CD8-positive, alpha-beta memory T cell (primary cell): ENCODE results near the gene NPHP4. TPM values are rescaled to one million over a fixed set of nuclear protein-coding genes. Genes with fewer than 3 reads are reported as not detected.

Experiments
- CTCF ChIA-PET: fragments of 350-600 bp; sonication (Branson Sonifier 250); formaldehyde crosslinking; loops from one replicate; lab custom pipeline; 2021; ENCODE audit warnings: antibody characterized with exemption; lab: Charles Lee
- POLR2A ChIA-PET: fragments of 350-600 bp; sonication (Branson Sonifier 250); formaldehyde crosslinking; loops from one replicate; lab custom pipeline; 2021; ENCODE audit warnings: antibody characterized with exemption; lab: Charles Lee
- DNase-seq, 5 donors: peaks; one replicate each; pipeline versions ENCODE4 v3.0.0 to v3.0.0-alpha.2; 2020 to 2022; ENCODE audit warnings: mixed read lengths in 1 of 5
- H3K27ac ChIP-seq: one replicate; pipeline ENCODE4 v1.7.0; 2013; ENCODE audit warnings: low read depth, mild to moderate bottlenecking, low read length, moderate library complexity
- H3K27me3 ChIP-seq: 2 replicates; pipeline ENCODE4 v1.7.0; 2013; ENCODE audit warnings: low read length, mild to moderate bottlenecking; ENCODE audit not compliant: insufficient read depth, poor library complexity, severe bottlenecking
- H3K36me3 ChIP-seq: 2 replicates; pipeline ENCODE4 v1.7.0; 2013; ENCODE audit warnings: mild to moderate bottlenecking, low read length, moderate library complexity; ENCODE audit not compliant: insufficient read depth
- H3K4me1 ChIP-seq: 2 replicates; pipeline ENCODE4 v1.7.0; 2013; ENCODE audit warnings: mild to moderate bottlenecking, low read length, moderate library complexity; ENCODE audit not compliant: insufficient read depth
- H3K4me3 ChIP-seq: 2 replicates; pipeline ENCODE4 v1.7.0; 2013; ENCODE audit warnings: mild to moderate bottlenecking, low read length
- H3K9me3 ChIP-seq: 2 replicates; pipeline ENCODE4 v1.7.0; 2013; ENCODE audit warnings: mild to moderate bottlenecking, low read length
- H3K27ac Mint-ChIP-seq, 8 donors: one replicate each; pipeline ENCODE4 v1.8.0; 2020 to 2021; ENCODE audit warnings: mixed read lengths in 8 of 8, mild to moderate bottlenecking in 6 of 8, inconsistent platforms in 3 of 8, moderate library complexity in 3 of 8
- H3K27me3 Mint-ChIP-seq, 2 donors: one replicate each; pipeline ENCODE4 v1.8.0; 2020 to 2021; ENCODE audit warnings: mixed read lengths in 2 of 2, mild to moderate bottlenecking in 1 of 2, moderate library complexity in 1 of 2
- H3K36me3 Mint-ChIP-seq, 3 donors: one replicate each; pipeline ENCODE4 v1.8.0; 2020 to 2021; ENCODE audit warnings: mixed read lengths in 3 of 3, inconsistent platforms in 1 of 3, mild to moderate bottlenecking in 1 of 3
- H3K4me1 Mint-ChIP-seq, 3 donors: one replicate each; pipeline ENCODE4 v1.8.0; 2020 to 2021; ENCODE audit warnings: mixed read lengths in 3 of 3, inconsistent platforms in 1 of 3, mild to moderate bottlenecking in 1 of 3
- H3K4me3 Mint-ChIP-seq, 7 donors: one replicate each; pipeline ENCODE4 v1.8.0; 2020 to 2021; ENCODE audit warnings: mixed read lengths in 7 of 7, mild to moderate bottlenecking in 6 of 7, moderate library complexity in 4 of 7, inconsistent platforms in 2 of 7
- H3K9me3 Mint-ChIP-seq, 5 donors: one replicate each; pipeline ENCODE4 v1.8.0; 2020 to 2022; ENCODE audit warnings: mixed read lengths in 5 of 5, mild to moderate bottlenecking in 3 of 5, moderate library complexity in 2 of 5, inconsistent platforms in 1 of 5
- polyA plus RNA-seq: library from polyadenylated mRNA; unstranded; fragments of 300-500 nt; fragmentation: Illumina TruSeq; gene quantifications from one replicate; pipeline ENCODE4 v1.2.3, GENCODE V29; 2021
- total RNA-seq, 2 experiments: library from RNA; stranded (reverse); gene quantifications; one replicate each; pipeline ENCODE4 v1.2.3, GENCODE V29; 2021

Gene NPHP4
- total and polyA plus RNA-seq, 3 experiments from 2014 or later, result 1.2 to 11.5 (median 11.2) TPM

GRCh38 chr1:5908461-5909375, 83.5 kb downstream of the NPHP4 start:
- H3K4me3 Mint-ChIP-seq, result no peak overlapping the region
- Histone ChIP-seq H3K36me3 (no peaks in the 10 kb centered on the region), H3K27ac (no peak overlapping the region), H3K4me3 (no peak overlapping the region), H3K4me1 (no peaks in the 10 kb centered on the region), H3K27me3 (no peaks in the 10 kb centered on the region), H3K9me3 (no peaks in the 10 kb centered on the region)
- no peaks in the 10 kb centered on the region for H3K9me3 Mint-ChIP-seq
- CTCF ChIA-PET, result no interaction called here
- H3K27ac Mint-ChIP-seq, result no peak overlapping the region
- POLR2A ChIA-PET, result no interaction called here
- peaks cover 0 to 18% (median 2%) of the 10 kb centered on the region in 3 donors for H3K36me3 Mint-ChIP-seq
- no peak for DNase-seq
- no peaks in the 10 kb centered on the region for H3K27me3 Mint-ChIP-seq
- H3K4me1 Mint-ChIP-seq, result peaks cover 0 to 2% (median 0%) of the 10 kb centered on the region in 3 donors

- H3K4me1 ChIP-seq, result no peaks in the 10 kb centered on the region
- H3K36me3 ChIP-seq, result no peaks in the 10 kb centered on the region
- H3K4me3 ChIP-seq, result no peak overlapping the region
- no peak overlapping the region for H3K27ac ChIP-seq
- POLR2A ChIA-PET, result no interaction called here
- no peaks in the 10 kb centered on the region for H3K27me3 ChIP-seq
- CTCF ChIA-PET, result no interaction called here
- DNase-seq, result no peak
- no peaks in the 10 kb centered on the region for H3K27me3 Mint-ChIP-seq
- peaks cover 0 to 23% (median 2%) of the 10 kb centered on the region in 3 donors for H3K36me3 Mint-ChIP-seq
- H3K4me3 Mint-ChIP-seq, result no peak overlapping the region
- H3K9me3 ChIP-seq, result no peaks in the 10 kb centered on the region
- no peaks in the 10 kb centered on the region for H3K9me3 Mint-ChIP-seq
- no peaks in the 10 kb centered on the region for H3K4me1 Mint-ChIP-seq
- no peak overlapping the region for H3K27ac Mint-ChIP-seq
Observed at GRCh38 chr1:5907966-5908365, 84.3 kb downstream of the NPHP4 start.

GRCh38 chr1:5907386-5907785, 84.8 kb downstream of the NPHP4 start:
- H3K36me3 Mint-ChIP-seq, result peaks cover 0 to 23% (median 2%) of the 10 kb centered on the region in 3 donors
- H3K27ac ChIP-seq, result no peak overlapping the region
- no peaks in the 10 kb centered on the region for H3K27me3 ChIP-seq
- H3K9me3 ChIP-seq, result no peaks in the 10 kb centered on the region
- CTCF ChIA-PET, result interaction anchor here (2.0 kb wide), 1 partner anchor 10 kb away, joined by 5 read pairs; no protein-coding TSS in a partner anchor
- H3K4me1 Mint-ChIP-seq, result peaks cover 0 to under 1% (median 0%) of the 10 kb centered on the region in 3 donors
- no peaks in the 10 kb centered on the region for H3K9me3 Mint-ChIP-seq
- H3K36me3 ChIP-seq, result no peaks in the 10 kb centered on the region
- H3K4me3 ChIP-seq, result no peak overlapping the region
- no peaks in the 10 kb centered on the region for H3K27me3 Mint-ChIP-seq
- POLR2A ChIA-PET, result no interaction called here
- DNase-seq, result no peak
- no peak overlapping the region for H3K4me3 Mint-ChIP-seq
- H3K4me1 ChIP-seq, result no peaks in the 10 kb centered on the region
- no peak overlapping the region for H3K27ac Mint-ChIP-seq

GRCh38 chr1:5906966-5907365, 85.3 kb downstream of the NPHP4 start:
- no peak overlapping the region for H3K27ac ChIP-seq
- H3K9me3 ChIP-seq, result no peaks in the 10 kb centered on the region
- H3K4me3 ChIP-seq, result no peak overlapping the region
- H3K27me3 ChIP-seq, result no peaks in the 10 kb centered on the region
- Mint-ChIP-seq H3K36me3 (peaks cover 0 to 24% (median 2%) of the 10 kb centered on the region in 3 donors), H3K4me1 (peaks cover 0 to 4% (median 4%) of the 10 kb centered on the region in 3 donors), H3K27ac (no peak overlapping the region), H3K9me3 (no peaks in the 10 kb centered on the region), H3K27me3 (no peaks in the 10 kb centered on the region), H3K4me3 (no peak overlapping the region)
- ChIA-PET CTCF (interaction anchor here (0.9 to 2.0 kb wide), 2 partner anchors 8 to 10 kb away, joined by 3 to 5 read pairs; no protein-coding TSS in a partner anchor), POLR2A (no interaction called here)
- DNase-seq, result no peak
- H3K4me1 ChIP-seq, result no peaks in the 10 kb centered on the region
- H3K36me3 ChIP-seq, result no peaks in the 10 kb centered on the region

- H3K27ac Mint-ChIP-seq, result peak overlapping the region in 2 of 8 donors; percentile 17 to 58
- peaks cover 0 to 4% (median 4%) of the 10 kb centered on the region in 3 donors for H3K4me1 Mint-ChIP-seq
- H3K4me3 ChIP-seq, result no peak overlapping the region
- no peaks in the 10 kb centered on the region for H3K9me3 Mint-ChIP-seq
- CTCF ChIA-PET, result interaction anchor here (0.9 to 2.0 kb wide), 2 partner anchors 9 to 11 kb away, joined by 3 to 5 read pairs; no protein-coding TSS in a partner anchor
- no peak overlapping the region for H3K4me3 Mint-ChIP-seq
- no peaks in the 10 kb centered on the region for H3K27me3 ChIP-seq
- no peaks in the 10 kb centered on the region for H3K36me3 ChIP-seq
- no peaks in the 10 kb centered on the region for H3K27me3 Mint-ChIP-seq
- peaks cover 0 to 24% (median 0%) of the 10 kb centered on the region in 3 donors for H3K36me3 Mint-ChIP-seq
- POLR2A ChIA-PET, result no interaction called here
- no peak for DNase-seq
- H3K9me3 ChIP-seq, result no peaks in the 10 kb centered on the region
- H3K4me1 ChIP-seq, result no peaks in the 10 kb centered on the region
- H3K27ac ChIP-seq, result no peak overlapping the region
Observed at GRCh38 chr1:5906116-5906515, 86.1 kb downstream of the NPHP4 start.

GRCh38 chr1:5905436-5905835, 86.8 kb downstream of the NPHP4 start:
- POLR2A ChIA-PET, result no interaction called here
- Mint-ChIP-seq H3K4me1 (peaks cover 0 to 4% (median 4%) of the 10 kb centered on the region in 3 donors), H3K27ac (no peak overlapping the region), H3K36me3 (peaks cover 0 to 25% (median 0%) of the 10 kb centered on the region in 3 donors), H3K9me3 (no peaks in the 10 kb centered on the region), H3K27me3 (no peaks in the 10 kb centered on the region), H3K4me3 (no peak overlapping the region)
- Histone ChIP-seq H3K27ac (no peak overlapping the region), H3K36me3 (no peaks in the 10 kb centered on the region), H3K4me3 (no peak overlapping the region), H3K4me1 (no peaks in the 10 kb centered on the region), H3K27me3 (no peaks in the 10 kb centered on the region), H3K9me3 (no peaks in the 10 kb centered on the region)
- no peak for DNase-seq
- CTCF ChIA-PET, result interaction anchor here (2.0 kb wide), 1 partner anchor 12 kb away, joined by 5 read pairs; no protein-coding TSS in a partner anchor

GRCh38 chr1:5904551-5904950, 87.7 kb downstream of the NPHP4 start:
- H3K9me3 ChIP-seq, result no peaks in the 10 kb centered on the region
- Mint-ChIP-seq H3K27me3 (no peaks in the 10 kb centered on the region), H3K36me3 (peaks cover 0 to 28% (median 0%) of the 10 kb centered on the region in 3 donors), H3K4me1 (peaks cover 0 to 4% (median 4%) of the 10 kb centered on the region in 3 donors), H3K4me3 (no peak overlapping the region), H3K27ac (no peak overlapping the region), H3K9me3 (no peaks in the 10 kb centered on the region)
- CTCF ChIA-PET, result no interaction called here
- H3K36me3 ChIP-seq, result no peaks in the 10 kb centered on the region
- no peaks in the 10 kb centered on the region for H3K27me3 ChIP-seq
- no peak overlapping the region for H3K4me3 ChIP-seq
- DNase-seq, result no peak
- POLR2A ChIA-PET, result no interaction called here
- H3K4me1 ChIP-seq, result no peaks in the 10 kb centered on the region
- no peak overlapping the region for H3K27ac ChIP-seq

- ChIA-PET POLR2A (no interaction called here), CTCF (no interaction called here)
- Mint-ChIP-seq H3K27ac (no peak overlapping the region), H3K36me3 (peaks cover 0 to 29% (median 0%) of the 10 kb centered on the region in 3 donors), H3K4me1 (peaks cover 0 to 4% (median 4%) of the 10 kb centered on the region in 3 donors), H3K9me3 (no peaks in the 10 kb centered on the region), H3K4me3 (no peak overlapping the region), H3K27me3 (no peaks in the 10 kb centered on the region)
- Histone ChIP-seq H3K36me3 (no peaks in the 10 kb centered on the region), H3K4me1 (no peaks in the 10 kb centered on the region), H3K4me3 (no peak overlapping the region), H3K27me3 (no peaks in the 10 kb centered on the region), H3K9me3 (no peaks in the 10 kb centered on the region), H3K27ac (no peak overlapping the region)
- DNase-seq, result no peak
Observed at GRCh38 chr1:5903680-5904079, 88.5 kb downstream of the NPHP4 start.
